ENCODE results near the gene SPSB4.

Gene SPSB4

DNA sequence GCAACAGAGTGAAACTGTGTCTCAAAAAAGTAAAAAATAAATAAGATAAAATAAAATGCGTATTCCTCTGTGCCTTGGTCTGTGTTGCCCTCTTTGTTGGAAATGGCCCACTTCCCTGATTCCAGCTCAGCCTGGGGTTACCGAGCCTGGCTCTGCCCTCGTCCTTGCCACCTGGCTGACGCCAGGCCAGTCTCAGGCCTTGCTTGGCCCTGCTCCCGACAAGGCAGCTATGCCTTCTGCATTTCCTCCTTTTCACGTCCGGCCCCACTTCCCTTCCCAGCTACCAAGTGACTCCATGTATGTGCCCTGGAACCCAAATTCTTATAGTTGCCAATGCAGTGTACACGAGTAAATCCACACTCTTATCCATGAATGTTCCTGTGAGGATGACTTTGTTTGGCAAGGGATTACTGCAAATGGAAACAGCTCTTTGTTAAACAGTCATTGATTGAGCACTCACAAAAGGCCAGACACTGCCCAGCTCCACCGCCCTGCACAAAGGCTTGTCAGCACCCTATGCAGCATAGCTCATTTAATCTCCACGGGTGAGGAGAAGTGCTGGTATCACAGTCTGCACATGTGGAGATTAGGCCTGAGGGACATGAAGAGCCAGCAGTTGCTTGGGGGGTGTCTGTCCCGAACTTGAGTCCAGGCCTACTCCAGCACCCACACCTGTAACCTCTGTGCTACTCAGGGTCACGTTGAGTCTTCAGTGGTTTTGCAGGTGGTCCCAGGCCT, 25.1 kb downstream of the SPSB4 start:
- DNase-seq (ENCODE audit: low spot score): no peak

DNA sequence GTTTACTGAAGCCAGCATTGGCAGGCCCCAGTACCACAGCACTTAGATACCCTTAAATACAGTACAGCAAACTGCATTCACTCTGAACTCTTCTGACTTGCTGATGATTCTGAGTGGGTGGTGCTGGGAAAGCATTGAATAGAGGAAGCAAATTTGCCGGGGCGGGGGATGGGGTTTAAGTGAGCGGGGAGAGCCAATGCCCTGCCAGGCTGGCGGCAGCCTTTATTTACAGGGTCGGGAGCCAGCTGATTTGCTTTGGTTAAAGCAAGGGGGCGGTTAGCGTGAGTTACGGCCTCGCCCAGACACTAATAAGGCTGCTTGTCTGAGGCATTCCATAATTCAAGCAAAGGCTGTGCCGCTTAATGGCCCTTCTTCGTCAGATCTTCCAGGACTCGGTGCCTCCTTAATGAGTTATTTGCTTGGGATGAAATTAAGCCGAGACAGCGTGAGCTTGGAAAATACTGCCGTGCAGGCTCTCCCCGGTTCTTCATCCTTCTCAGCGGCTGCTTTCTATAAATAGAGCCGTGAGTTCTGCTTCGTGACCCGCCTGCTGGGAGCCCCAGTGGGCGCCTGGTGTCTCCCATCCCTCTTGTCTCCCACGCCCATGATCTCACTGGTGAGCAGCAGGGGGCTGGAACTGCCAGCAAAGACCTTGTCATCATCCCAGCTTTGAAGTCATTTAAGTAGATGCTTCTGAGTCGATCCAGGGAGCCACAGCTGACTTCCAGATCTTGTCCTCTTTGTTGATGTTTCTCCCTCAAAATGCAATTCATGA, 25.8 kb downstream of the SPSB4 start:
- DNase-seq (ENCODE audit: low spot score): peak; percentile 53

DNA sequence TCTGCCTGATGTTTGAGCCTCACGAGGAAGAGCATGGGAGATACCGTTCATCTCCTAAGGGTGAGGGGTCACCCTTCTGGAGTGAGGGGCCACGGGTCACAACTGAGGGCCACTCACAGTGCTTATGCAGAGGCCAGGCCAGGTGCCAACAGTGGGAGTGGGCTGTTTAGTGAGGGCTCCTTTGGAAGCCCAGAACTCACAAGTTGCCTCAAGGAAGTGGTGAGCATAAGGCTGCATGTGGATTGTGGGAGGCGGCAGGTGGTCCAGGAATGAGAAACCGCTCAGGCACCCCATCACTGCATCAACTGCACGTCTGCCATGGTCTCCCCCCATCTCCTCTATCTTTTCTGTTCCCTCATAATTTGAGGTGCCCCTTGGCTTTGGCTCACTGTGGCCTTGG, 26.5 kb downstream of the SPSB4 start:
- DNase-seq (ENCODE audit: low spot score): no peak

DNA sequence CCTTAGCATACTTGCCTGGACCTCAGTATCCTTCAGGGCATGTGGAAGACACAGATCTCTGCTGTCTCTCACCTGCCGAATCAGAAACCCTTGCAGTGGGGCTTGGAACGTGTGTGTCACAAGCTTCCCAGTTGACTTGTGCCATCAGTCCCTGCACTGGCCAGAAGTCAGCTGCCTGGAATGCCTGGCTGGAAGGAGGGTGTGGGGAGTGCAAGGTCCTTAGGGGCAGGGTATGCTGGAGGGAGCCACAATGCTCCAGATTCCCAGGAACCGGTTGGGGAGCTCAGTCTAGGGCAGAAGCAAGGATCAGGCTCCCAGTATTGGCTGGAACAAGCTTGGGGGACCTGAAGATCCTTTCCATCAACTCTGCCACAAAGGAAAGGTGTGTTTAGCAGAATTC, 27.1 kb downstream of the SPSB4 start:
- DNase-seq (ENCODE audit: low spot score): no peak

DNA sequence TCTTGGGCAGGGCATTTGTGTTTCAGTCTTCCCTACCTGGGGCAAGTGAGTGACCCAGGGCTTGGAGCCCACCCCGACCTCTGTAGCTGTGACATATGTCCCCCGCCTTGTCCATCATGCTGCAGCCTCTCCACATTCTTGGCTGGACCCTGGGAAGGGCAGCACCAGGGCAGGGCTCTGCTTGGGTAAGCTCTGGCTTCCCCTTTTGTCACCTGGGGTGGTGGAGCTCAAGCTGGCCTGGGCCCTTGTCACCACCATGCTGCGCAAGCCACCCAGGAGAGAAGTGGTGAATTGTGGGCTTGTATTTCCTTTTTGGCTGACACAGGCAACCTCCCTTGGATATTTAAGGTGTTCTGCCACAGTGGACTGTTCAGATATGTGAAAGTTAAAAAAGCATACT, 29.3 kb downstream of the SPSB4 start:
- DNase-seq (ENCODE audit: low spot score): no peak

DNA sequence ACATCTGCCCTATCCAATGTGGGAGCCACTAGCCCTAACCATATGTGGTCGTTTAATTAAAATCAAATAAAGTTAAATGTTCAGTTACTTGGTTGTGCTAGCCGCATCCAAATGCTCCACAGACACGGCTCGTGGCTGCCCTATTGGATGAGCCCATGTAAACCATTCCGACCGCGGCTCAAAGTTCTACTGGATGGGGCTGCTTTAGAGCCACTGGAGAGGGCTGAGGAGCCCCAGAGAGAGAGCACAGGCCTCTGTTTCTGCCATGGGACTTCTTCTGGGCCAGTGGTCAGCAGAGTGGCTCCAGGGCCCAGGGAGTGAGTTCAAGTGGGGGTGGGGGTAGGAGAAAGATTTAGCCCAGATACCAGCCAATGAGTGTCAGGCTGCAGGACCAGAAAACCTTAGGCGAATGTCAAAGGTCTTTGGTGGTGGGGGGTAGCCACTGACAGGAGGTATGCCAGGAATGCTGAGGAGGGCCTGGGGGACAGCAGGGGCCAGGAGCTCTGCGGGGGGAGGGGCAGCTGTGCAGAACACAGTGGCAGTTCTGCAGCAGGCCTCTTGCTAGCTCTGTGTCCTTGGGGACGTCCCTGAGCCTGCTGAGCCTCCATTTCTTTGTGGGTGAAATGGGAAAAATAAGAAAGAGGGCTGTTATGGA, 30.1 kb downstream of the SPSB4 start:
- no peak for DNase-seq (ENCODE audit: low spot score)

DNA sequence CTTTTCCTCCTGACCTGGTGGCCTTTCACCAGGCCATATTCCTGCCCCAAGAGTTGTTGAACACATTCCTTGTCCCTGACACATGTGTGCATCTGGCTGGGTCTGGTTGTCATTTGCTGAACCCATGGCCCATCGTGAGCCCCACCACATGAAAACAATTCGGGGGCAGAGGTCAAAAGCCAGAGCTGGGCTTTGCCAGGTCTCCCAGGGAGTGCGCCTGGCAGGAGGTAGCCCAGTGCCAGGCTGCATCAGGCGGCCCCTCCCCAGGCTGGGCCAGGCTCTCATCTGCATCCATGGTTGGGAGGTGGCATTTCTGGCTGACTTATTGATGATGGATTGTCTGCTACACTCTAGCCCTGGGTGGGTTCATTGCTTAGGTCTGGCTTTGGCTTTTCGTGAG, 30.9 kb downstream of the SPSB4 start:
- no peak for DNase-seq (ENCODE audit: low spot score)

DNA sequence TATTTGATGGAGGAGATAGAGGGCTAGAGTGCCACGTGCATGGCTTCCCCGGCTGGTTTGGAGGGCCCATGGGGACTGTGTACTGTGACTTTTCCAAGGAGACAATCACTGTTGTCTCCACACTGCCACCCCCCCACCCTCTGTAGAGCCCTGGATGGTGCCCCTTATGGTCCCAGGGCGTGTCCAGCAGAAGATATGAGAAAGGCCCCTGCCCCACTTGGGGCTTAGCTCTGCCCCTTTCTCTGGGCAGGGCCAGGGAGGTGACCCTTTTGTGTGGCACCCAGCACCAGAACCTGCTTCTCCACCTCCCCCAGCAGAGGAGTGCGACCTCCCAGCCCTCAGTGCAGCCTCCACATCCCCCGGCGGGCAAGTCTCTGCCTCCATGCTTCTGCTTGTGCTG, 32.1 kb downstream of the SPSB4 start:
- no peak for DNase-seq (ENCODE audit: low spot score)

DNA sequence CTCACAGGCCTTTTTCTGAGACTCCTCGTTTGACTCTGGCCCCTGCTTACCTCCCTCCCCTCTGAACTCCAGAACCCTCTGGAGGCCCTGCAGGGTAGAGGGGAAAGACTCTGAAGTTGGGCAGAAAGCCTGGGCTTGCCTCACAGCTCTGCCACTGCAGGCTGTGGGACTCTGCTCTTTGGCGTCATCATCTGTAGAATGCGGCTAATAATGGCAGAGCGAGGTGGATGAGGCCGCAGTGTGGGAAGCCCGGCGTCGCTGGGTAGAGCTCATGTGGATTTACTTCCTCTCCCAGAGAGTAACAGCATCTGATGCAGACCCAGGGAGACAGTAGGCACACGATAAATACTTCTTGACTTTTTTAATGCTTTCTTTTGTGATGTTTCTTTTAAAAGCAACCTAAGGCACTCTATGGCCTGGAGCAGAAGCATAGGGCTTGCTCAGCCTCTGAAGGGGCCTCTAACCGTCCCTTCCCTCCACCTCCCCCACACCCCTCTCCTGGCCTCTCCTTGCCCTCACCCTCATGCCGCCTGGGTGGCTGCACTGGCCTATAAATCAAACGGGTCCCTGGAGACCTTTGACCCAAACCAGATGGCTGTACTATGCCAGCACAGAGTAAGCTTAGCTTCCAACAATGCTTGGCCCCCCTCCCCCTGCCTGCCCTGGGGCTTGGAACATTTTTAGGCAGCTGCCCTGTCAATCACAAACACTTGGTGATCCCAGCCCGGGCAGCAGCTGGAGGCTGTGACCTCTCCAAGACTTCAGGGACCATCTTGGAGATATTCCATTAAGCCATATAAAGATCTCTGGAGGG, 32.9 kb downstream of the SPSB4 start:
- DNase-seq (ENCODE audit: low spot score): no peak

DNA sequence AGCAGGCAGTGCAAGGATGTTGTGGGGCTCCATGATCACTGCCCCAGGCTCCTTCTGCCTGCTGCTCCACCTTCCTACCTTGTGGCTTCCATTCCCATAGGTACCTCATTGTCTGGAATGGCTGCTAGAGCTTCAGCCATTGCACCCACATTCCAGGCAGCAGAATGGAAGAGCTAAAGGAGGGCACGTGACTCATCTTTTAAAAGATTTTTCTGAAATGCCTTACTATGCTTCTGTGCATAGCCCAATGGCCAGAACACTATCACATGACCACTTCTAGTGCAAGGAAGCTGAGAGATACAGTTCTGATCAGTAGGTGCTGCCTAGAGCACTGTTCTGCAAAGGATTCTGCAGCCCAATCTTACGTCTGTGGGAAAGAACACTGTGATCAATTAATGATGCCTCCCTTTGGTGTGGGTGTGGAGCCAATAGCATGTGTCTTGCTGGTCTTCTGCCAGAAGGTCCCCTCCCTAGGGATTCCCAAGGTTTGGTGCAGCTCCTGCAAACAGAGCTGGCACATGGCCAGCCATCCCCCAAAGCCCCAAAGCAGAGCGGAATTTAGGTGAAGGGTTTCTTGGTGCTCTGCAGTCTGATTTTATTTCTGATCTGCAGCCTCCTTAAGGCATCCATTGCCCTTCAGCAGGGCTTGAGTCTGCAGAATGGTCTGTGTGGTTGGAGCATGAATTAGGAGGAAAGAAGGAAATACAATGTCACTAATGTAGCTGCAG, 34.4 kb downstream of the SPSB4 start:
- DNase-seq (ENCODE audit: low spot score): no peak

DNA sequence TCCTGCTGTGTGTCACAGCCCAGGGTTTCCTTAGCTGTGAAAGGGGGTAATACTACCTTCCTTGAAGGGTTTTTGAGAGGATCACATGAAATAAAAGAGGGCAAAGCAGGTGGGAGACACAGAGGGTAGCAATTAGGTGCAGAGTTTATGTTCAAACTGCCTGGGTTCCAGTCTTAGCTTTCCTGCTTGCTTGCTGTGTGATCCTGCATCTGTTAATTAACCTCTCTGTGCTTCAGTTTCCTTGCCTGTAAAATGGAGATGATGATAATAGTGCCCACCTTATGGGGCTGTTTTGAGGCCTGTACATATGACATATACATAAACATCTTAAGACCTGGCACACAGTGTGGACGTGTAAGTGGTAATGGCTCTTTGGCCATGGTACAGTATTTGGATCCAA, 35.0 kb downstream of the SPSB4 start:
- no peak for DNase-seq (ENCODE audit: low spot score)

DNA sequence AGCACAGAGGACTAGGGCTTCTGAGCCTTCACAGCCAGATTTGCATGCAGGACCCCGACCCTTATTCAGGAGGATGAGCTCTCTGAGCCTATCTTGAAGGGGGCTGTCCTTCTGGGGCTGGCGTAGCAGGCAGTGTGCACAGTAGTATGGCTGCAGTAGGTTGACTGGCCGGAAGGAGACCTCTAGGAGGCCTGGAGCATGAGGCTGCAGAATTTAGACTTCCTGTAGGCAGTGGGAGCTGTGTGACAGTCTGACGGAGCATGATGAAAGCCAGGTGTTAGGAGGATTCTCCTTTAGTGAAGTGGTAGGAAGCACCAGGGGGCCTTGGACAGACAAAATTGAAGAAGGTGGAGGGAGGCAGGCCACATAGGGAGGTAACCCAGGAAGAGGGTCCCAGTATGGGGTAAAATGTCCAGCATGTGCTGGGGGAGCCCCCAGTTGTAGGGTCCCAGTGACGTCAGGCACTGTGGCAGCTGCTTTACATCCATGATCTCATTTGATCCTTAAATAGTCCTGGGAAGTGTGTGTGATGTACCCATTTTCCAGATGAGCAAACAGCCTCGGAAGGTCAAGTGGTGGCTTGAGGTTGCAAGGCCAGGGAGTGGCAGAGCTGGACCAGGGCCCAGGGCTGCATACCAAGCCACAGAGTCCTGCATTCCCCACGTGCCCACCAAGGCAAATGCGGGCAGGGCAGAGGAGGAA, 36.1 kb downstream of the SPSB4 start:
- DNase-seq (ENCODE audit: low spot score): no peak

DNA sequence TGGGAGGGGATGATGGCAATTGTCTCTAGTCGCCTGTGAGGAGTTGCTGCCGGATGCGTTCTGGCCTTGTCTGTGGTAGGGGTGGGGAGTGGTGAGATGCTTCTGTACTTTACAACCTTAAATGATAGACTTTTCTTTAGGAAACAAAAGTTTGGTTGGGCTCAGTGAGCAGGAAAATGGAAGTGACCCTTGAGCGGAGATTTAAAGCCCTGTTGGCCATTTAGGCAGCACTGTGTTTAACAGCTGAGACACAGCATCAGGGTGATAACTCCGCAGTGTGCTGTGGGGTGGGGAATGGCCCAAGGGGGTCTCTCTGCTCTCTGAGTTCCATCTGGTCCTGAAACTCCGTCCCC, 36.6 kb downstream of the SPSB4 start:
- no peak for DNase-seq (ENCODE audit: low spot score)

DNA sequence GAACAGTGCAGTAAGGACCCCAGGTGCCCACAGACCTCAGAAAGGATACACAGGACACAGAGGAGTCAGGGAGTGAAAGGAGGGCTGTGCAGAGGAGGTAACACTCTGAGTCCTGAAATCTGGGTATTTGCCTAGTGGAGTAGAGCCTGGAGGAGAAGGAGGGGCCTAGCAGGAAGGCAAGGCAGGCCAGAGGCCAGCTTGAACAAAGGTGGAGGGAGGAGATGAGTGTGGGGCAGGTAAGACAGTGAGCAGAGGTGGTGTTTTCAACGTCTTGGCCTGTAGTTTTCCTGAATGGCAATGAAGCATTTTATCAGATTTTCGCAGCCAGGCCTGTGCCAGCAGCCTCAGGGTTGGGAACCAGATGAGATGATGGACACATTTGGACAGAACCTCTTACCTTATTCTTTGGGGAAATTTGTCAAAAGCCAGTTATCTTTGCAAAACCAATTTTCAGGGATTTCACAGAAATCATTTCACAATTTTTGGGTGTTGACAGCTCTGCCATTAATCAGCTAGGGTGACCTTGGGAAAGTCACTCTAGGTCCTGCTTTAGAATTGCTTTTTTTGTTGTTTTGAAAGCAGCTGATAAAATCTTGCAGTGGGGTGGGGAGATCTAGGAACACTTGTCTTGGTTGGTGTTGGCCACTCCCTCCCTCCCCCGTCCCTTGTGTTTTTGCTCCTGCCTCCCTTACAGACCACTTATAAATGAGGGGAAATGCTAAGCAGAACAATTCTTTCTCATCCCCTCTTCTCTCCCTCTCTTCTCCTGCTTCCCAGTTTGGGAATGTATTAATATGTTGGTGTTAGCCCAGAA, 38.4 kb downstream of the SPSB4 start:
- DNase-seq (ENCODE audit: low spot score): no peak

DNA sequence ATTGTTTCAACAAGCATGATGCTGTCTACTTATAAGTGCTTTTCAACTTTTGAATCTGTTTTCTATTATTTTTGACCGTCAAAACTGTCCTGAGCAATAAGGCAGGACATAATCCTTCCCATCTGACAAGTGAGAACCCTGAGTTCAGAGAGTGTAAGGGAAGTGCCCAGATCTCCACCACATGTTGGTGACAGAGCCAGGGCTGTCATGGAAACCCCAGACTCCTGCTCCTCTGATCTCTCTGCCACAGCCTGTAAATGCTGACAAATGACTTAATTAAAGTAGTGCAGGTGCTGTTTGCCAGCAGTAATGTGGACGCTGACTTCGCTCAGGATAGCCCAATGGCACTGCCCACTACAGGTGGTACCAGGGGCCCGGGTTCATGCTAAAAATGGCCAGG, 40.3 kb downstream of the SPSB4 start:
- DNase-seq (ENCODE audit: low spot score): no peak

DNA sequence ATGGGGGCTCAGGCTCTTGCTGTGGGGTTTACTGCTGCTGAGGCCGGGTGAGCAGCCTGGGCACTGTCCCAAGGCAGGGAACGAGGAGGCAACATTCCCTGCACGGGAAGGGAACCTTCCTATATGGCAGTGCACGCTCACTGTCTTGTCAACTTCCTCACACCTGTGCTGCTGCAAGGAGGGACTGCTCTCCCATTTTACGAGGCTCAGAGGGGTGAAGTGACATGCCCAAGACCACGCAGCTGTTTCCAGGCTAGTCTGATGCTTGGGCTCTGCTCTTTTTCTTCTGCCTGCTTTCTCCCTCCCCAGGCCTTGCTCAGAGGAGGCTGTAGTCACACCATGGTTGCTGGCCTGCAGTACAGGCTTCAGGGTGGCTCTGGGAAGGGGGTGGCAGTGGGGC, 41.5 kb downstream of the SPSB4 start:
- DNase-seq (ENCODE audit: low spot score): no peak

DNA sequence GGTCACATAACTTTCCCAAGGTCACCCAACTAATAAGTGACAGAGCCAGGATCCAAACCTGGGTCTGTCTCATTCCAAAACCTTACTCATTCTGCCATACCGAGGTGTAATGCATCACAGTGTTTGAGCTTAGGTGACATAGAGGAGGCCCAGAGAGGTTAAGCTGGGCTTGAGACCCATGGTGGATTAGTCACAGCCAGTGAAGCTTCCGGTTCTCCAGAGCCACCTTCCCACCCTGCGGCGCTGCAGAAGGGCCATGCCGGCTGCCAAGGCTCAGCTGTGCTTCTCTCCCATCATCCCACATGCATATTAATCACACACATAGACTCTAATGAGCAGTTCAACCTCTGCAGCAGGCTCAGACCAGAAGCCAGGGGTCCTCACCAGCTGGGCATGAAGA, 42.2 kb downstream of the SPSB4 start:
- DNase-seq (ENCODE audit: low spot score): no peak

DNA sequence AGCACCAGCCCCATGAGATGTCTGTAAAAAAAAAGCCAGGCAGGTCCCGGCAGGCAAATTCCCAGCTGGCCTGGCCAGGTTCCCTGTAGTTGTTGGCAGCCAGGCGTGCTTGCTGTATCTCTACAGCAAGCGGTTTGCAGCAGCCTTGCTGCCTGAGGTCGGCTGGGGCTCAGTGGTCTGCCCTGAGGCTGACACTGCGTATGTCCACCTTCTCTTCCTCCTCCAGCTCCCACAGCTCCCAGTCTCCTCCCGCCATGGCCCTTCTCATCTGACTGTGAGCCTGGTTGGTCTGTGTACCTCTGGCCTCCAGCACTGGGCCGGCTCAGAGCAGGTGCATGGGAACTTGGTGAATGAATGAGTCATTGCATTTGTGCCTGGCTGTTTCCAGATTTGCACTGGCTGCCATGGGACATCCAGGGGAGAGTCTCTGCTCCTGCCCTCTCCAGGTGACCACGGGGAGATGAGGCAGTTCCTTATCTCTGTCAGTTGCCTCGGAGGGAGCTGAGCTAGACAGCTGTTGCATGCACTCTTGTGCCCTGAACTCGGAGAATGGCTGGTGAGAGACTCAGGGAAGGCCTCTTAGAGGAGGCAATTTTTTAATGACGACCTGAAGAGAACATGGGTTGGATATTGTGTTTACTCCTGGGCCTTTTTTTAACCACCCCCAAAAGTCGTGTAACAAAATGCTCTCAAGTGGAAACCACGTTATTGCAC, 43.0 kb downstream of the SPSB4 start:
- no peak for DNase-seq (ENCODE audit: low spot score)

DNA sequence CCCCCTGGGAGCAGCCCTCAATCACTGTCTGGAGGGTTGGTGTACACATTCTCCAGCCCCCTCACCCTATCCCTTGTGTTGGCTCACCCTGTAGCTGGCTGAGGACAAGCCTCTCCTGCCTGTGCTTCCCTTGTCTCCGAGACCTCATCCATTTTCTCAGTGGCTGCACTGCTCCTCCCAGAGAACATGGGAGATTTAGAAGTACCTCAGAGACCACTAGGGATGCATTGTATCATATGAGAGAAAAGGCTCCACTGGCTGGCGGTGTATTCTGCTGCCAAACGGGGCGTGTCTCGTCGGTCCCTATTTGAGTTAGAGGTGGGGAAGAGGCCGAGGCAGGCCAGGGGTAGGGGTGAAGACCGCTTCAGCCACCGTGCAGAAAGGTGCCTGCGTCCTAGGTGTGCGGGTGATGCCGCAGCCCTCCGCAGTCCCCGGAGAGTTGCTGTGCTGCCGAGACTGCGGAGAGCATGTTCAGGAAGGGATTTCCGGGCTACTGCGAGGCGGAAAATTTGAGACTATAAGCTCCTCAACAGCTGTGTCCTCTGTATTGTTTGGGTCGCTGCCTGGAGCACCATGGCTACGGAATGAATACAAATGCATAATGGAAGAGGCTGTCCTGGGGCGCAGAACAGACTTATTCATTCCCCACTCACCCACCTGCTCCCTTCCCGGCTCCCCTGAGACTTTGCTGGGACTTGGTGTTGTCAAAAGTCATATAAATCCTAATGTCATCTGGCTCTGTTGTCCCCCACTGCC, 43.8 kb downstream of the SPSB4 start:
- peak; percentile 32 for DNase-seq (ENCODE audit: low spot score)
